ENCODE data around the gene PTPN21.

The PTPN21 gene

GRCh38 chr14:88554457-88555286, at the start of gene PTPN21:
Gene PTPN21, minus strand, starts transcription at chr14:88555007. Its CDS starts 4,590 bp downstream, at chr14:88550417.
- peak; percentile 38 for DNase-seq (ENCODE audit: low spot score)

- no peak for DNase-seq (ENCODE audit: low spot score)
These were observed 49.4 kb upstream of the PTPN21 start for GRCh38 chr14:88604212-88604611.

- DNase-seq (ENCODE audit: low spot score) = peak; percentile 12
These were observed 45.1 kb upstream of the PTPN21 start for GRCh38 chr14:88599761-88600439.

GRCh38 chr14:88599326-88599725, 44.5 kb upstream of the PTPN21 start:
- no peak for DNase-seq (ENCODE audit: low spot score)

GRCh38 chr14:88598097-88598675, 43.4 kb upstream of the PTPN21 start:
- DNase-seq (ENCODE audit: low spot score) = no peak

- no peak for DNase-seq (ENCODE audit: low spot score)
These were observed 42.8 kb upstream of the PTPN21 start for GRCh38 chr14:88597601-88598000.

GRCh38 chr14:88597038-88597437, 42.2 kb upstream of the PTPN21 start:
- no peak for DNase-seq (ENCODE audit: low spot score)

GRCh38 chr14:88592031-88592430, 37.2 kb upstream of the PTPN21 start:
- DNase-seq (ENCODE audit: low spot score) = no peak

GRCh38 chr14:88590173-88590572, 35.4 kb upstream of the PTPN21 start:
- DNase-seq (ENCODE audit: low spot score) = no peak

GRCh38 chr14:88588081-88588480, 33.3 kb upstream of the PTPN21 start:
- no peak for DNase-seq (ENCODE audit: low spot score)

GRCh38 chr14:88584451-88584850, 29.6 kb upstream of the PTPN21 start:
- no peak for DNase-seq (ENCODE audit: low spot score)

- DNase-seq (ENCODE audit: low spot score) = no peak
These were observed 21.4 kb upstream of the PTPN21 start for GRCh38 chr14:88576222-88576621.

GRCh38 chr14:88572117-88572516, 17.3 kb upstream of the PTPN21 start:
- no peak for DNase-seq (ENCODE audit: low spot score)

- no peak for DNase-seq (ENCODE audit: low spot score)
These were observed 13.4 kb upstream of the PTPN21 start for GRCh38 chr14:88568196-88568595.

GRCh38 chr14:88565427-88565826, 10.6 kb upstream of the PTPN21 start:
- DNase-seq (ENCODE audit: low spot score) = no peak

GRCh38 chr14:88563845-88564244, 9.0 kb upstream of the PTPN21 start:
- DNase-seq (ENCODE audit: low spot score) = no peak

- DNase-seq (ENCODE audit: low spot score) = peak; percentile 91
These were observed 8.3 kb upstream of the PTPN21 start, which contains the start of gene ZC3H14 for GRCh38 chr14:88562831-88563686. Gene ZC3H14, plus strand, starts transcription at chr14:88563037. Its CDS starts 97 bp downstream, at chr14:88563134.

GRCh38 chr14:88562532-88562830, 7.7 kb upstream of the PTPN21 start:
- DNase-seq (ENCODE audit: low spot score) = no peak

GRCh38 chr14:88559852-88560251, 5.0 kb upstream of the PTPN21 start:
- no peak for DNase-seq (ENCODE audit: low spot score)

GRCh38 chr14:88556581-88556980, 1.8 kb upstream of the PTPN21 start:
- no peak for DNase-seq (ENCODE audit: low spot score)

GRCh38 chr14:88553886-88554456, 836 bp downstream of the PTPN21 start:
- no peak for DNase-seq (ENCODE audit: low spot score)

- DNase-seq (ENCODE audit: low spot score) = no peak
These were observed 1.9 kb downstream of the PTPN21 start for GRCh38 chr14:88552876-88553275.

Data from germinal center (tissue), 1 donor.